Measurements from ENCODE around the gene RLBP1.

DNA sequence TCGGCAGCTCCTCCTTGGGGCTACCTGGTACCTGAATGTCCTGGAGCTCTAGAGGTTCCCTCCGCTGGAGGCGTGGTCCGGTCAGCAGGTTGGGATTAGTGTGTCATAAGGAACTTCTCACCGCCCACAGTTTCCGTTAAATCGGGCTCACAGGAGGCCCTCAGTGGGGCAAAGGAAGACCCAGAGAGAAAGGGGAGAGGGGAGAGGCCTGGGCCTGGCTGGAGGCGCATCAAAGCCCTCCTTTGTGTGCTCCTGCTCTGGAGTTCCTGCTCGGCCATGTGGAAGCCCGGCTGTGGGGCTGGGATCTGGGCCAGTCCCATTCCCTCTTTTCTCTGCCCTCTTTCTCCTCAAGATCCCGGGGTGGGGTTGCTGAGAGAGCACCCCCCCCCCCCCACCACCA lies at the start of gene RLBP1:
- TF ChIP-seq, protein P1, sequence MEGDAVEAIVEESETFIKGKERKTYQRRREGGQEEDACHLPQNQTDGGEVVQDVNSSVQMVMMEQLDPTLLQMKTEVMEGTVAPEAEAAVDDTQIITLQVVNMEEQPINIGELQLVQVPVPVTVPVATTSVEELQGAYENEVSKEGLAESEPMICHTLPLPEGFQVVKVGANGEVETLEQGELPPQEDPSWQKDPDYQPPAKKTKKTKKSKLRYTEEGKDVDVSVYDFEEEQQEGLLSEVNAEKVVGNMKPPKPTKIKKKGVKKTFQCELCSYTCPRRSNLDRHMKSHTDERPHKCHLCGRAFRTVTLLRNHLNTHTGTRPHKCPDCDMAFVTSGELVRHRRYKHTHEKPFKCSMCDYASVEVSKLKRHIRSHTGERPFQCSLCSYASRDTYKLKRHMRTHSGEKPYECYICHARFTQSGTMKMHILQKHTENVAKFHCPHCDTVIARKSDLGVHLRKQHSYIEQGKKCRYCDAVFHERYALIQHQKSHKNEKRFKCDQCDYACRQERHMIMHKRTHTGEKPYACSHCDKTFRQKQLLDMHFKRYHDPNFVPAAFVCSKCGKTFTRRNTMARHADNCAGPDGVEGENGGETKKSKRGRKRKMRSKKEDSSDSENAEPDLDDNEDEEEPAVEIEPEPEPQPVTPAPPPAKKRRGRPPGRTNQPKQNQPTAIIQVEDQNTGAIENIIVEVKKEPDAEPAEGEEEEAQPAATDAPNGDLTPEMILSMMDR (IDR thresholded peaks at IDR 0.05): no peak
- no peak for TF ChIP-seq POLR2A (IDR thresholded peaks at IDR 0.05)

All from esophagus squamous epithelium (tissue), 4 donors.